ENCODE data around the gene XPA.

The XPA gene

GRCh38 chr9:97627624-97628023 lies 69.5 kb downstream of the XPA start:
- no peak overlapping the region for H3K4me3 ChIP-seq (ENCODE audit: low read length)
- no peak for TF ChIP-seq CTCF (conservative IDR thresholded peaks at IDR 0.05; ENCODE audit: low read depth, low read length)
- DNase-seq (ENCODE audit: low read depth) = no peak

GRCh38 chr9:97625620-97626019 lies 71.5 kb downstream of the XPA start:
- no peak overlapping the region for H3K4me3 ChIP-seq (ENCODE audit: low read length)
- DNase-seq (ENCODE audit: low read depth) = no peak
- TF ChIP-seq CTCF (conservative IDR thresholded peaks at IDR 0.05; ENCODE audit: low read depth, low read length) = no peak
